Keratinocyte (primary cell): ENCODE measurements around the gene DDIT3. TPM values are rescaled to one million over a fixed set of nuclear protein-coding genes. Genes with fewer than 3 reads are reported as not detected.

Experiments used
- DNase-seq: peaks from one replicate; pipeline ENCODE4 v3.0.0-alpha.2; 2011; ENCODE audit warnings: low read depth, missing footprints, low spot score
- FAIRE-seq: peaks from 2 replicates; lab custom pipeline; 2011; peaks lifted over from hg19 to GRCh38; lab: Jason Lieb, UNC
- H2AFZ ChIP-seq: 2 replicates; pipeline ENCODE4 v1.6.0; 2012; ENCODE audit warnings: low read length, control low read depth, inconsistent platforms; ENCODE audit not compliant: control insufficient read depth
- H3K27ac ChIP-seq: 2 replicates; pipeline ENCODE4 v1.5.1; 2011; ENCODE audit warnings: low read length; ENCODE audit not compliant: control insufficient read depth, insufficient read depth
- H3K27me3 ChIP-seq: 3 replicates; pipeline ENCODE4 v1.6.0; 2011; ENCODE audit warnings: low read length; ENCODE audit not compliant: control insufficient read depth, insufficient read depth; ENCODE audit errors: extremely low read depth
- H3K36me3 ChIP-seq, 2 experiments: 2 replicates in 1 of 2; 3 replicates in 1 of 2; pipeline ENCODE4 v1.5.1; 2011; ENCODE audit warnings: low read length in 2 of 2, mild to moderate bottlenecking in 1 of 2; ENCODE audit not compliant: control insufficient read depth in 2 of 2, insufficient read depth in 2 of 2; ENCODE audit errors: extremely low read depth in 1 of 2
- H3K4me1 ChIP-seq: 3 replicates; pipeline ENCODE4 v1.5.1; 2011; ENCODE audit warnings: low read length; ENCODE audit not compliant: control insufficient read depth, insufficient read depth; ENCODE audit errors: extremely low read depth
- H3K4me2 ChIP-seq: 3 replicates; pipeline ENCODE4 v1.6.0; 2011; ENCODE audit warnings: low read depth, low read length; ENCODE audit not compliant: control insufficient read depth, insufficient read depth; ENCODE audit errors: extremely low read depth
- H3K4me3 ChIP-seq, 3 experiments: fragments of 200-600 bp in 1 of 3; sonication (generic) in 1 of 3; 2 replicates in 2 of 3; 3 replicates in 1 of 3; pipeline ENCODE4 v1.5.1; 2011 to 2016; ENCODE audit warnings: low read length in 3 of 3, mild to moderate bottlenecking in 3 of 3, control low read depth in 2 of 3, inconsistent platforms in 1 of 3, low read depth in 1 of 3, mixed read lengths in 1 of 3, mixed run types in 1 of 3, moderate library complexity in 1 of 3; ENCODE audit not compliant: control insufficient read depth in 2 of 3, insufficient read depth in 2 of 3; ENCODE audit errors: extremely low read depth in 1 of 3
- H3K79me2 ChIP-seq: 2 replicates; pipeline ENCODE4 v1.6.0; 2012; ENCODE audit warnings: low read length; ENCODE audit not compliant: control insufficient read depth, insufficient read depth
- H3K9ac ChIP-seq: 3 replicates; pipeline ENCODE4 v1.6.0; 2011; ENCODE audit warnings: low read length; ENCODE audit not compliant: control insufficient read depth, insufficient read depth; ENCODE audit errors: extremely low read depth
- H3K9me1 ChIP-seq: 3 replicates; pipeline ENCODE4 v1.6.0; 2011; ENCODE audit warnings: low read length; ENCODE audit not compliant: control insufficient read depth, insufficient read depth; ENCODE audit errors: extremely low read depth
- H3K9me3 ChIP-seq: 2 replicates; pipeline ENCODE4 v1.5.1; 2012; ENCODE audit warnings: low read depth, low read length; ENCODE audit not compliant: control insufficient read depth
- H4K20me1 ChIP-seq: 3 replicates; pipeline ENCODE4 v1.6.0; 2011; ENCODE audit warnings: low read length; ENCODE audit not compliant: control insufficient read depth, insufficient read depth; ENCODE audit errors: extremely low read depth
- CTCF ChIP-seq, 3 experiments: IDR thresholded peaks in 1 of 3; conservative IDR thresholded peaks in 1 of 3; optimal IDR thresholded peaks in 1 of 3; 2 replicates in 2 of 3; 3 replicates in 1 of 3; pipeline versions ENCODE3 to v1.5.1; 2011; ENCODE audit warnings: low read length in 3 of 3, mild to moderate bottlenecking in 3 of 3, moderate library complexity in 2 of 3, control low read depth in 1 of 3, inconsistent platforms in 1 of 3; ENCODE audit not compliant: insufficient read depth in 2 of 3; ENCODE audit errors: extremely low read depth in 1 of 3
- EZH2 ChIP-seq: IDR thresholded peaks from one replicate; pipeline ENCODE4 v1.6.1; 2012; ENCODE audit warnings: inconsistent platforms, mild to moderate bottlenecking, low read length, moderate library complexity
- dilution Hi-C: fragments of 300-500 bp; cut with MboI; formaldehyde crosslinking; loops from one replicate; pipeline ENCODE4 v1.7.0; 2020; ENCODE audit warnings: low sequenced_read_pairs; ENCODE audit not compliant: extremely low pct_ligation_motif_present
- polyA plus RNA-seq, 5 experiments: library from polyadenylated mRNA; depleted of rRNA in 3 of 5; stranded (reverse) in 3 of 5; stranded (forward) in 1 of 5; unstranded in 1 of 5; fragments of >200 nt; gene quantifications; 1 replicate in 1 of 5; 2 replicates in 3 of 5; 3 replicates in 1 of 5; pipeline versions ENCODE4 v1.2.1 to v1.2.3, GENCODE V29; 2011 to 2012; ENCODE audit warnings: missing spikeins in 2 of 5, low read depth in 1 of 5, low replicate concordance in 1 of 5

The DDIT3 gene
- polyA plus RNA-seq, 1 donor (not counting 4 experiments of a cell fraction or from before 2014, with no cell fraction given), result 25.6 TPM

- FAIRE-seq (no peak), DNase-seq (no peak)
- Histone ChIP-seq H3K9me3 (no peaks in the 10 kb centered on the region), H3K79me2 (peaks cover 21% of the 10 kb centered on the region), H3K9me1 (no peaks in the 10 kb centered on the region), H3K4me3 (no peak overlapping the region), H3K4me2 (no peak overlapping the region), H3K9ac (no peak overlapping the region), H3K27me3 (no peaks in the 10 kb centered on the region), H4K20me1 (peaks cover 19% of the 10 kb centered on the region), H3K27ac (no peak overlapping the region), H3K36me3 (peaks cover 43 to 68% of the 10 kb centered on the region in 2 experiments), H2AFZ (no peak overlapping the region), H3K4me1 (peaks cover 12% of the 10 kb centered on the region)
- TF ChIP-seq EZH2 (no peak), CTCF (optimal IDR thresholded peaks at IDR 0.05 in 1 of 3, IDR thresholded peaks at IDR 0.05 in 1 of 3, conservative IDR thresholded peaks at IDR 0.05 in 1 of 3; ENCODE audit: extremely low read depth in 1 of 3, insufficient read depth in 2 of 3, low read length in 3 of 3) (no peak)
- dilution Hi-C loops, result no loop called here
Measured at GRCh38 chr12:57515934-57516541, 4.3 kb downstream of the DDIT3 start.

- Histone ChIP-seq H3K9ac (no peak overlapping the region), H4K20me1 (peaks cover 19% of the 10 kb centered on the region), H3K27ac (no peak overlapping the region), H3K9me3 (no peaks in the 10 kb centered on the region), H3K4me3 (no peak overlapping the region), H3K4me1 (peaks cover 12% of the 10 kb centered on the region), H3K4me2 (no peak overlapping the region), H2AFZ (no peak overlapping the region), H3K79me2 (peaks cover 21% of the 10 kb centered on the region), H3K36me3 (peaks cover 43 to 68% of the 10 kb centered on the region in 2 experiments), H3K27me3 (no peaks in the 10 kb centered on the region), H3K9me1 (no peaks in the 10 kb centered on the region)
- DNase-seq (no peak), FAIRE-seq (no peak)
- TF ChIP-seq EZH2 (no peak), CTCF (optimal IDR thresholded peaks at IDR 0.05 in 1 of 3, IDR thresholded peaks at IDR 0.05 in 1 of 3, conservative IDR thresholded peaks at IDR 0.05 in 1 of 3; ENCODE audit: extremely low read depth in 1 of 3, insufficient read depth in 2 of 3, low read length in 3 of 3) (no peak)
- dilution Hi-C loops, result no loop called here
Measured at GRCh38 chr12:57515408-57515933, 4.8 kb downstream of the DDIT3 start.
